ENCODE results near the gene WDFY4. TPM values are rescaled to one million over a fixed set of nuclear protein-coding genes. Genes with fewer than 3 reads are reported as not detected.

WDFY4 gene
- total and polyA plus RNA-seq, 2 donors (not counting 3 experiments of a cell fraction or from before 2014, with no cell fraction given) = 10.1 to 10.2 TPM

DNA sequence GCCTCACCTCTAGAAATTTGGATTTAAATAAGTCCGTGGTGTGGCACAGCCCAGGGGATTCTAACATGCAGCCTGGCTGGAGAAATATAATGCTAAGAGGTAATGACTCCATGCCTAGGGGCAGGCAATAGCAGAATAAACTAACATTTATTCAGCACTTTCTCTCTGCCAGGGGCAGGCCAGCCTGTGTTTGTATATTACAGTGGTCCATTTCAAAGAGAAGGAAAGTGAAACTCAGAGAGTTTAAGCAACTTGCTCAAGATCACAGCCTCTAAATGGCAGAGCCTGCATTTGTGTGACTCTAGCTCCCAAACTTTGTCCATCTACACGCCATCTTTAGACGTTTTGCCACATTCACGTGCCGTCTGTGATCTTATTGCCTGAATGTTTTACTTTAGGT is 261.7 kb downstream of the WDFY4 start:
- ChIA-PET CTCF (interaction anchor here (0.7 to 1.1 kb wide), 3 partner anchors 8 to 14 kb away, joined by 3 to 4 read pairs (median 3); no protein-coding TSS in a partner anchor), POLR2A (no interaction called here)
- dilution Hi-C loops (cut with MboI; ENCODE audit: extremely low pct_ligation_motif_present, low sequenced_read_pairs) (no loop called here), intact Hi-C loops (cut with micrococcal nuclease) (loop anchor here (5.0 to 10.0 kb wide), 3 partner anchors 246 to 582 kb away; partner anchors contain the start of gene ARHGAP22)
- FAIRE-seq = peak; percentile 33
- peak overlapping the region; percentile 54 for H3K4me2 ChIP-seq (ENCODE audit: insufficient read depth, low read length)
- H4K20me1 ChIP-seq (replicated peaks; ENCODE audit: control insufficient read depth, extremely low read depth, insufficient read depth, low read length) = no peaks in the 10 kb centered on the region
- H3K79me2 ChIP-seq (ENCODE audit: control insufficient read depth, insufficient read depth, low read length) = no peaks in the 10 kb centered on the region
- TF ChIP-seq, protein P1, sequence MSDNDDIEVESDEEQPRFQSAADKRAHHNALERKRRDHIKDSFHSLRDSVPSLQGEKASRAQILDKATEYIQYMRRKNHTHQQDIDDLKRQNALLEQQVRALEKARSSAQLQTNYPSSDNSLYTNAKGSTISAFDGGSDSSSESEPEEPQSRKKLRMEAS (IDR thresholded peaks at IDR 0.05; ENCODE audit: insufficient read depth, insufficient read length) = no peak
- TF ChIP-seq MYC (IDR thresholded peaks at IDR 0.05; ENCODE audit: low read depth, low read length) (no peak), FOS (IDR thresholded peaks at IDR 0.05; ENCODE audit: borderline replicate concordance, insufficient read depth, low read length) (no peak), JUN (IDR thresholded peaks at IDR 0.05; ENCODE audit: borderline replicate concordance, insufficient read depth, insufficient read length, low read depth) (no peak), POLR2AphosphoS5 (IDR thresholded peaks at IDR 0.05; ENCODE audit: insufficient read depth, low read depth, low read length) (no peak), GATA2 (IDR thresholded peaks at IDR 0.05; ENCODE audit: insufficient read depth, insufficient read length, low read depth, low read length) (no peak), EZH2 (IDR thresholded peaks at IDR 0.05; ENCODE audit: borderline replicate concordance, low read depth, low read length, severe bottlenecking) (no peak), POLR2A (IDR thresholded peaks at IDR 0.05; ENCODE audit: low read depth, low read length) (no peak)
- TF ChIP-seq, protein P2, sequence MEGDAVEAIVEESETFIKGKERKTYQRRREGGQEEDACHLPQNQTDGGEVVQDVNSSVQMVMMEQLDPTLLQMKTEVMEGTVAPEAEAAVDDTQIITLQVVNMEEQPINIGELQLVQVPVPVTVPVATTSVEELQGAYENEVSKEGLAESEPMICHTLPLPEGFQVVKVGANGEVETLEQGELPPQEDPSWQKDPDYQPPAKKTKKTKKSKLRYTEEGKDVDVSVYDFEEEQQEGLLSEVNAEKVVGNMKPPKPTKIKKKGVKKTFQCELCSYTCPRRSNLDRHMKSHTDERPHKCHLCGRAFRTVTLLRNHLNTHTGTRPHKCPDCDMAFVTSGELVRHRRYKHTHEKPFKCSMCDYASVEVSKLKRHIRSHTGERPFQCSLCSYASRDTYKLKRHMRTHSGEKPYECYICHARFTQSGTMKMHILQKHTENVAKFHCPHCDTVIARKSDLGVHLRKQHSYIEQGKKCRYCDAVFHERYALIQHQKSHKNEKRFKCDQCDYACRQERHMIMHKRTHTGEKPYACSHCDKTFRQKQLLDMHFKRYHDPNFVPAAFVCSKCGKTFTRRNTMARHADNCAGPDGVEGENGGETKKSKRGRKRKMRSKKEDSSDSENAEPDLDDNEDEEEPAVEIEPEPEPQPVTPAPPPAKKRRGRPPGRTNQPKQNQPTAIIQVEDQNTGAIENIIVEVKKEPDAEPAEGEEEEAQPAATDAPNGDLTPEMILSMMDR (IDR thresholded peaks at IDR 0.05; ENCODE audit: extremely low read depth in 1 of 2, insufficient read depth in 1 of 2, low read depth in 1 of 2, low read length in 2 of 2) = no peak
- H3K4me3 ChIP-seq (replicated peaks in 1 of 3; ENCODE audit: insufficient read depth in 1 of 3, low read depth in 1 of 3, low read length in 3 of 3) = no peak overlapping the region
- H3K4me1 ChIP-seq (ENCODE audit: control insufficient read depth, extremely low read depth, insufficient read depth, low read length) = peaks cover 32% of the 10 kb centered on the region
- H3K27me3 ChIP-seq (ENCODE audit: control insufficient read depth in 2 of 2, insufficient read depth in 2 of 2, low read length in 2 of 2) = no peaks in the 10 kb centered on the region
- peak overlapping the region; percentile 74 for H3K27ac ChIP-seq (ENCODE audit: insufficient read depth, low read depth, low read length)
- H3K36me3 ChIP-seq (ENCODE audit: control insufficient read depth in 2 of 2, extremely low read depth in 1 of 2, insufficient read depth in 2 of 2, low read length in 2 of 2) = no peaks in the 10 kb centered on the region
- peak overlapping the region; percentile 7 for H3K9ac ChIP-seq (replicated peaks; ENCODE audit: extremely low read depth, insufficient read depth, low read length)
- DNase-seq (ENCODE audit: low read depth, low spot score) = no peak
- peak overlapping the region; percentile 35 for H2AFZ ChIP-seq (ENCODE audit: low read depth, low read length)
- H3K9me3 ChIP-seq (replicated peaks; ENCODE audit: control insufficient read depth, insufficient read depth, low read length) = no peaks in the 10 kb centered on the region
- no peaks in the 10 kb centered on the region for H3K9me1 ChIP-seq (replicated peaks; ENCODE audit: control insufficient read depth, extremely low read depth, insufficient read depth, low read length)
- no TSS peak for BruUV-seq (replicated peaks)
